Measurements from ENCODE around the gene GMFB.
A peak's percentile ranks its signal among the peaks of the same experiment; 100 is the strongest.

Gene GMFB

DNA sequence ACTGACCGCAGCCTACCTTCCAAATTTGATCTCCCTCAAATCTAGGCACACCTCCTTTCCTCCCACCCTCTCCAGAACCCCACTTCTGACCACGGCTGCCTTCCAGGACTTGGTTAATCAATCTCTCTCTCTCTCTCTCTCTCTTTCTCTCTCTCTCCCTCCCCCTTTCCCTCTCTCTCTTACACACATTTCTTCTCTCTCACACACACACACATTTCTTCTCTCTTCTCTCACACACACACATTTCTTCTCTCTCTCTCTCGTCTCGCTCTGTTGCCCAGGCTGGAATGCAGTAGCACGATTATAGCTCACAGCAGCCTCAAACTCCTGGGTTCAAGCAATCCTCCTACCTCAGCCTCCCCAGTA is 521 bp upstream of the GMFB start:
- DNase-seq (ENCODE audit: low read depth), result no peak
- TF ChIP-seq, protein P1, sequence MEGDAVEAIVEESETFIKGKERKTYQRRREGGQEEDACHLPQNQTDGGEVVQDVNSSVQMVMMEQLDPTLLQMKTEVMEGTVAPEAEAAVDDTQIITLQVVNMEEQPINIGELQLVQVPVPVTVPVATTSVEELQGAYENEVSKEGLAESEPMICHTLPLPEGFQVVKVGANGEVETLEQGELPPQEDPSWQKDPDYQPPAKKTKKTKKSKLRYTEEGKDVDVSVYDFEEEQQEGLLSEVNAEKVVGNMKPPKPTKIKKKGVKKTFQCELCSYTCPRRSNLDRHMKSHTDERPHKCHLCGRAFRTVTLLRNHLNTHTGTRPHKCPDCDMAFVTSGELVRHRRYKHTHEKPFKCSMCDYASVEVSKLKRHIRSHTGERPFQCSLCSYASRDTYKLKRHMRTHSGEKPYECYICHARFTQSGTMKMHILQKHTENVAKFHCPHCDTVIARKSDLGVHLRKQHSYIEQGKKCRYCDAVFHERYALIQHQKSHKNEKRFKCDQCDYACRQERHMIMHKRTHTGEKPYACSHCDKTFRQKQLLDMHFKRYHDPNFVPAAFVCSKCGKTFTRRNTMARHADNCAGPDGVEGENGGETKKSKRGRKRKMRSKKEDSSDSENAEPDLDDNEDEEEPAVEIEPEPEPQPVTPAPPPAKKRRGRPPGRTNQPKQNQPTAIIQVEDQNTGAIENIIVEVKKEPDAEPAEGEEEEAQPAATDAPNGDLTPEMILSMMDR (conservative IDR thresholded peaks at IDR 0.05; ENCODE audit: control insufficient read depth, insufficient read depth, low read depth, low read length), result no peak
- peak overlapping the region; percentile 94 for H3K4me3 ChIP-seq (ENCODE audit: control insufficient read depth, low read depth, low read length)

DNA sequence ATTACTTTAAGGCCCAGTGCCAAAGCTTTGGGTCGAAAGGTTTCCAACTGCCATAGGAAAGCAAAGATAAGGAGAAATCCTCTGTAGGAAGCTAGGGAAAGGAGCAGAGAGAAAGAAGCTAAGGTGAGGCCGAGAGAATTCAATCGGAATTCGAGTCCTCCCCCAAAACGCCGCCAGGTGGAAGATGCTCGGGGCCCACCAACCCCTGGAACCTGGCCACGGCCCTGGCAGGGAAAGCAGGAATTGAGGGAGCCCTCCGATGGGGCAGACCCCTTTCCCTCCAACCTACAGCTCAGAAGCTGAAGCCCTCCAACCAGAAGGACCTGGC is 498 bp downstream of the GMFB start:
- TF ChIP-seq, protein P1 (conservative IDR thresholded peaks at IDR 0.05; ENCODE audit: control insufficient read depth, insufficient read depth, low read depth, low read length), result no peak
- peak overlapping the region; percentile 94 for H3K4me3 ChIP-seq (ENCODE audit: control insufficient read depth, low read depth, low read length)
- DNase-seq (ENCODE audit: low read depth), result no peak

DNA sequence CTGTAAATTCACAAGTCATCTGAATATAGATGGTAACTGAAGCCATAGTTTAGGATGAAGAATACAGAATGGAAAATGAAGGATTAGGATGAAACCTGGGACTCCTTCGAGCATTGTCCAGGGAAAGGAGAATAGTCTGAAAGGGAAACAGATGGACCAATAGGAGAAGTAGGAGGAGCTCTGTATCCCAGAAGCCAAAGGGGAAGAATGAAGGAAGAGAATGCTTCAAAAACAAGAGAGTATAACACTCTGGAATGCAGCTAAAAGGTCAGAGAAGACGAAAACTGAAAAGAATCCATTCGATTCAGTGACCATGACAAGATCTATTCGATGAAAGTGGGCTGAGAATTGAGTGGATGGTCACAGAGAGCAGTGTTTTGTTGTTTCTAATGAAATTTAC is 1.0 kb downstream of the GMFB start:
- TF ChIP-seq, protein P1 (conservative IDR thresholded peaks at IDR 0.05; ENCODE audit: control insufficient read depth, insufficient read depth, low read depth, low read length), result no peak
- peak overlapping the region; percentile 94 for H3K4me3 ChIP-seq (ENCODE audit: control insufficient read depth, low read depth, low read length)
- DNase-seq (ENCODE audit: low read depth), result peak; percentile 61

DNA sequence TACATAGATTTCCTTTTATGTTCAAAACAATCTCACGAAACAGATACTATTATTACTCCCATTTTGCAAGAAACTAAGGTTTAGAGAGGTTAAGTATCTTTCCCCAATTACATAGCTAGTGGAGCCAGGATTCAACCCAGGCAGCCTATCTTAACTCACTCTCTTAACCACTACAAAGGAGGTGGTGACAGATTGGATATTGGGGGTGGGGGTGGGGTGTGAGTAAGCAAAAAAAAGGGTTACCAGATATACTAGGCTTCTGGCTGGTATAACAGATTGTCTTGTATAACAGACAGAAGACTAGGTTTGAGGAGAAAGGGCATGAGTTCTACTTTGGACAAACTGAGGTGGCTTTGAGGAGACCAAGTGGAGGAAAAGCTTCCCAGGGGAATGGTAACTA is 2.1 kb downstream of the GMFB start:
- DNase-seq (ENCODE audit: low read depth), result no peak
- TF ChIP-seq, protein P1 (conservative IDR thresholded peaks at IDR 0.05; ENCODE audit: control insufficient read depth, insufficient read depth, low read depth, low read length), result no peak
- no peak overlapping the region for H3K4me3 ChIP-seq (ENCODE audit: control insufficient read depth, low read depth, low read length)

DNA sequence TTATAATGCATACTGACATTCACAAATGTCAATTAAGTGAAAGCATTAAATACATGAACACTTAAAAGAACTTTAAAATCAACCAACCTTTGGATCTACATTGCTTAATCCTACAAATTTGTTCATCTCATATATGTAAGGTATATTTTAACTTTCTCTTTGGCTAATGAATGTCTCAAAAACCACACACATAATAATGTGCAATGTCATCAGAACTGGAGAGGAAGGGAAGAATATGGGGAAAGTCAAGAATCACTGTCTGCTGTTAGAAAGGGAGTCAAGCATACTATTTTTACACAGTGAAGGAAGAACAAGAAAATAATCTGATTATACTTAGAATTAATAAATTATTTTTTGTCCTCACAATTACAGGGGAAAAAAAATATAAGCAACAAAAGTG is 4.9 kb downstream of the GMFB start:
- H3K4me3 ChIP-seq (ENCODE audit: control insufficient read depth, low read depth, low read length), result no peak overlapping the region
- TF ChIP-seq, protein P1 (conservative IDR thresholded peaks at IDR 0.05; ENCODE audit: control insufficient read depth, insufficient read depth, low read depth, low read length), result no peak
- DNase-seq (ENCODE audit: low read depth), result no peak

DNA sequence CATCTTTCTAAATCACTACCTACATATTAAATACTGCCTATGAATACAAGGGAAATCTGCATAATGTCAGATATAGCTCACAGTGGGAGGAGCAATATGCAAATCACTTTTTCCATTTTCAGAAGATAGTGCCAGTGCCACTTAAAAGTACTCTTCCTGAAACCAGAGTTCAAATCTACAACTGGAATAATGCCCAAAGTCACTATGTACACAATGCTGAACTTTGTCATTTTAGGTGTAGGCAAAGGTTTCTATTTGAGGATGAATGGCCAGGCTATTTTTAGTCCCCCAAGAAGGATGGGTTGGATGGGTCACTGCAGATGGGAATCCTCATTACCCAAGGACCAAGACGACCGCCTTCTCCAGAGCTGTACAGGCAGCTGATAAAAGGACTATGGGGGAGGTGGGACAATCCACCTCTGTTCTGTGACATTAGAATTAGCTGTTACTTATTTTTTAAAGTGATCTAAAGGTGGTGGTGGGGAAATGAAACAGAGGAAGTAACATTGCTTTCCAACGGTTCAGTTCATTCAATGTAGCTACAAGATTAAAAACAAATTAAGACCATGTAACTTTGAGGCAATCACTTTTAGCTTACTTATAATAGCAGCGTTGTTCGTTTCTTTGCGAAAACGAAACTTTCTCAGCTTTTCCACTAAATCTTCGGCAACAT is 5.6 kb downstream of the GMFB start:
- TF ChIP-seq, protein P1 (conservative IDR thresholded peaks at IDR 0.05; ENCODE audit: control insufficient read depth, insufficient read depth, low read depth, low read length), result no peak
- no peak overlapping the region for H3K4me3 ChIP-seq (ENCODE audit: control insufficient read depth, low read depth, low read length)
- no peak for DNase-seq (ENCODE audit: low read depth)

DNA sequence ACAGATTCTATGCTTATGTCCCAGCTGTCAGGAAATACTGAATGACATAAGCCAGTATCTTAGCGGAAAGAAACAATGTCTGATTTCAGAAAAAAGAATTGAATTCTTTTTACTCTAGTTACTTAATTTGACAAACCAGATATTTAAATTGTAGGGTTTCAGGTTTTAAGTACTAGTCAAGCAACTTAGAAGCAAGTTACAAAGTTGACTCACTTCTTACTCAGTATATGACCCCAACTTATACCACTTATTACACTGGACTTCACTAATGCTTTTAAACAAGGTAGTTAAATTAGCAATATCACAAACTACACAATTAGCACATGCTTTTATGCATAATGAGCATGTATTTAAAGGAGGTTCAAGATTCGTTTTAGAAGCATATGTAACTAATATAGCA is 7.1 kb downstream of the GMFB start:
- TF ChIP-seq, protein P1 (conservative IDR thresholded peaks at IDR 0.05; ENCODE audit: control insufficient read depth, insufficient read depth, low read depth, low read length), result no peak
- no peak overlapping the region for H3K4me3 ChIP-seq (ENCODE audit: control insufficient read depth, low read depth, low read length)
- no peak for DNase-seq (ENCODE audit: low read depth)
